Measurements from ENCODE around the gene PUS3.

- TF ChIP-seq CTCF (conservative IDR thresholded peaks at IDR 0.05) = no peak
- TF ChIP-seq EZH2 (IDR thresholded peaks at IDR 0.05; ENCODE audit: low read depth) = no peak
Observed at GRCh38 chr11:125930076-125930450, 27.1 kb upstream of the PUS3 start.
